H9 (cell line): ENCODE data around the gene LTBP2. TPM values are rescaled to one million over a fixed set of nuclear protein-coding genes. Genes with fewer than 3 reads are reported as not detected.

Experiments
- DNase-seq: peaks from one replicate; pipeline ENCODE4 v3.0.0-alpha.2; 2017
- H2AFZ ChIP-seq: one replicate; pipeline ENCODE4 v1.6.1; 2013; ENCODE audit warnings: mild to moderate bottlenecking, low read length, control low read depth, moderate library complexity
- H2AK5ac ChIP-seq: 2 replicates; pipeline ENCODE4 v1.6.1; 2013; ENCODE audit warnings: low read length, control low read depth, mixed read lengths; ENCODE audit not compliant: insufficient read length
- H2BK120ac ChIP-seq: one replicate; pipeline ENCODE4 v1.6.1; 2013; ENCODE audit warnings: low read depth, mild to moderate bottlenecking, low read length, control low read depth, inconsistent platforms; ENCODE audit not compliant: poor library complexity, severe bottlenecking
- H2BK12ac ChIP-seq: 2 replicates; pipeline ENCODE4 v1.6.1; 2013; ENCODE audit warnings: low read length, control low read depth, mixed read lengths, low read depth; ENCODE audit not compliant: insufficient read length
- H2BK15ac ChIP-seq: 2 replicates; pipeline ENCODE4 v1.6.1; 2013; ENCODE audit warnings: low read depth, low read length, control low read depth
- H2BK20ac ChIP-seq: one replicate; pipeline ENCODE4 v1.6.1; 2013; ENCODE audit warnings: low read depth, mild to moderate bottlenecking, low read length, control low read depth, inconsistent platforms; ENCODE audit not compliant: poor library complexity, severe bottlenecking
- H2BK5ac ChIP-seq: 2 replicates; pipeline ENCODE4 v1.6.1; 2013; ENCODE audit warnings: low read length, control low read depth, mixed read lengths; ENCODE audit not compliant: insufficient read length
- H3K14ac ChIP-seq: 2 replicates; pipeline ENCODE4 v1.6.1; 2013; ENCODE audit warnings: low read length, control low read depth; ENCODE audit not compliant: insufficient read depth
- H3K18ac ChIP-seq: 2 replicates; pipeline ENCODE4 v1.6.1; 2013; ENCODE audit warnings: low read depth, mild to moderate bottlenecking, mixed read lengths, low read length, control low read depth; ENCODE audit not compliant: insufficient read length
- H3K23ac ChIP-seq: 2 replicates; pipeline ENCODE4 v1.6.1; 2013; ENCODE audit warnings: low read length, control low read depth, mixed read lengths, low read depth; ENCODE audit not compliant: insufficient read length
- H3K23me2 ChIP-seq: 2 replicates; pipeline ENCODE4 v1.6.1; 2013; ENCODE audit warnings: low read depth, mild to moderate bottlenecking, mixed read lengths, low read length, control low read depth; ENCODE audit not compliant: insufficient read length, poor library complexity, severe bottlenecking
- H3K27ac ChIP-seq: 2 replicates; pipeline ENCODE4 v1.5.1; 2013; ENCODE audit warnings: low read length, control low read depth, mixed read lengths, low read depth; ENCODE audit not compliant: insufficient read length
- H3K27me3 ChIP-seq: 2 replicates; pipeline ENCODE4 v1.6.1; 2013; ENCODE audit warnings: low read length, control low read depth, inconsistent platforms; ENCODE audit not compliant: insufficient read depth
- H3K4ac ChIP-seq: 2 replicates; pipeline ENCODE4 v1.6.1; 2013; ENCODE audit warnings: low read depth, mild to moderate bottlenecking, control low read depth, inconsistent platforms, low read length, moderate library complexity
- H3K4me1 ChIP-seq: 2 replicates; pipeline ENCODE4 v1.6.1; 2013; ENCODE audit warnings: low read length, control low read depth, inconsistent platforms; ENCODE audit not compliant: insufficient read depth
- H3K4me2 ChIP-seq: 2 replicates; pipeline ENCODE4 v1.6.1; 2013; ENCODE audit warnings: low read length, control low read depth, mixed read lengths; ENCODE audit not compliant: insufficient read length, insufficient read depth
- H3K56ac ChIP-seq: 2 replicates; pipeline ENCODE4 v1.6.1; 2013; ENCODE audit warnings: low read depth, mild to moderate bottlenecking, mixed read lengths, low read length, control low read depth; ENCODE audit not compliant: insufficient read length
- H3K79me1 ChIP-seq: 2 replicates; pipeline ENCODE4 v1.6.1; 2013; ENCODE audit warnings: low read depth, mild to moderate bottlenecking, moderate library complexity, low read length, control low read depth, inconsistent platforms; ENCODE audit not compliant: insufficient read depth, poor library complexity, severe bottlenecking
- H3K79me2 ChIP-seq: 2 replicates; pipeline ENCODE4 v1.6.1; 2013; ENCODE audit warnings: low read length, control low read depth, inconsistent platforms; ENCODE audit not compliant: insufficient read depth
- H3K9ac ChIP-seq: 2 replicates; pipeline ENCODE4 v1.6.1; 2013; ENCODE audit warnings: low read length, control low read depth, mixed read lengths; ENCODE audit not compliant: insufficient read length; ENCODE audit errors: extremely low read depth
- H3K9me3 ChIP-seq: one replicate; pipeline ENCODE4 v1.6.1; 2013; ENCODE audit warnings: low read depth, low read length, inconsistent platforms; ENCODE audit not compliant: control insufficient read depth
- H3T11ph ChIP-seq: one replicate; pipeline ENCODE4 v1.6.1; 2013; ENCODE audit warnings: mild to moderate bottlenecking, low read length, control low read depth, inconsistent platforms
- H4K20me1 ChIP-seq: one replicate; pipeline ENCODE4 v1.6.1; 2013; ENCODE audit not compliant: control insufficient read depth, insufficient read length, insufficient read depth
- H4K5ac ChIP-seq: 2 replicates; pipeline ENCODE4 v1.6.1; 2013; ENCODE audit warnings: low read depth, mild to moderate bottlenecking, mixed read lengths, low read length, control low read depth; ENCODE audit not compliant: insufficient read length
- H4K8ac ChIP-seq: replicated peaks from 2 replicates; pipeline ENCODE4 v1.6.1; 2013; ENCODE audit warnings: low read length, control low read depth, mixed read lengths, low read depth; ENCODE audit not compliant: insufficient read length
- H4K91ac ChIP-seq: 2 replicates; pipeline ENCODE4 v1.6.1; 2013; ENCODE audit warnings: low read depth, mild to moderate bottlenecking, moderate library complexity, mixed read lengths, low read length, control low read depth; ENCODE audit not compliant: insufficient read length
- H3K27ac Mint-ChIP-seq, 3 experiments: 2 replicates in 2 of 3; 3 replicates in 1 of 3; pipeline ENCODE4 v1.8.0; 2020 to 2021; ENCODE audit warnings: mixed read lengths in 3 of 3, mild to moderate bottlenecking in 1 of 3, moderate library complexity in 1 of 3
- H3K27me3 Mint-ChIP-seq: 2 replicates; pipeline ENCODE4 v1.8.0; 2021; ENCODE audit warnings: low read depth, mild to moderate bottlenecking, moderate library complexity, mixed read lengths
- H3K36me3 Mint-ChIP-seq, 3 experiments: 2 replicates in 2 of 3; 3 replicates in 1 of 3; pipeline ENCODE4 v1.8.0; 2020 to 2021; ENCODE audit warnings: low read depth in 3 of 3, mixed read lengths in 3 of 3; ENCODE audit not compliant: insufficient read depth in 1 of 3
- H3K4me1 Mint-ChIP-seq, 2 experiments: 2 replicates each; pipeline ENCODE4 v1.8.0; 2020; ENCODE audit warnings: mixed read lengths in 2 of 2
- H3K4me3 Mint-ChIP-seq, 2 experiments: 2 replicates in 1 of 2; 3 replicates in 1 of 2; pipeline ENCODE4 v1.8.0; 2020 to 2021; ENCODE audit warnings: mild to moderate bottlenecking in 2 of 2, mixed read lengths in 2 of 2, moderate library complexity in 1 of 2
- H3K9me3 Mint-ChIP-seq, 2 experiments: 2 replicates in 1 of 2; 3 replicates in 1 of 2; pipeline ENCODE4 v1.8.0; 2020; ENCODE audit warnings: mild to moderate bottlenecking in 2 of 2, mixed read lengths in 2 of 2, moderate library complexity in 1 of 2
- WGBS: extraction: QIAGEN DNeasy Blood & Tissue Kit; methylation state at CpG from one replicate; pipeline ENCODE4 v1.1.7; 2013; ENCODE audit warnings: missing lambda C conversion rate, low lambda C conversion rate, mixed read lengths; ENCODE audit not compliant: insufficient read length; ENCODE audit errors: extremely low coverage; 5-methylcytosine and 5-hydroxymethylcytosine counted together
- total RNA-seq: library from RNA; stranded (reverse); gene quantifications from 2 replicates; pipeline ENCODE4 v1.2.1, GENCODE V29; 2021
- TF ChIP-seq, protein P1 (sequence below): fragments of 200-600 bp; sonication (generic); conservative IDR thresholded peaks from 3 replicates; pipeline ENCODE4 v1.8.0; 2021; ENCODE audit warnings: antibody characterized with exemption, mild to moderate bottlenecking

Gene LTBP2
- total RNA-seq, 1 experiment from 2014 or later: 0.77 TPM

GRCh38 chr14:74552623-74553022 is 59.4 kb downstream of the LTBP2 start:
- H3K79me2 ChIP-seq: no peaks in the 10 kb centered on the region
- no peaks in the 10 kb centered on the region for H3K79me1 ChIP-seq
- no peaks in the 10 kb centered on the region for H3K27me3 ChIP-seq
- no peak overlapping the region for H2BK15ac ChIP-seq
- no peak overlapping the region for H2BK5ac ChIP-seq
- no peak overlapping the region for H4K5ac ChIP-seq
- H2AFZ ChIP-seq: no peak overlapping the region
- no peaks in the 10 kb centered on the region for H3K23me2 ChIP-seq
- H3K4me3 Mint-ChIP-seq: no peak overlapping the region
- no peaks in the 10 kb centered on the region; the same call in 1 of the 2 replicates for H3K4me1 ChIP-seq
- no peak overlapping the region for H4K91ac ChIP-seq
- peaks cover 8 to 21% of the 10 kb centered on the region in 2 experiments for H3K4me1 Mint-ChIP-seq
- H2BK20ac ChIP-seq: no peak overlapping the region
- WGBS: no CpG with 5 or more reads among the region's 6 CpGs
- H2AK5ac ChIP-seq: no peak overlapping the region
- no peak overlapping the region for H2BK12ac ChIP-seq
- no peak overlapping the region for H3K4ac ChIP-seq
- peak overlapping the region in 1 of 3 experiments; percentile 65; a peak in 1 of 7 replicates for H3K27ac Mint-ChIP-seq
- H3K18ac ChIP-seq: no peak overlapping the region
- no peak overlapping the region for H3K14ac ChIP-seq
- H3K23ac ChIP-seq: no peak overlapping the region
- H3T11ph ChIP-seq: no peak overlapping the region
- no peaks in the 10 kb centered on the region for H3K9me3 ChIP-seq
- H3K27ac ChIP-seq: no peak overlapping the region
- H4K20me1 ChIP-seq: no peaks in the 10 kb centered on the region
- H2BK120ac ChIP-seq: no peak overlapping the region
- no peak overlapping the region for H3K4me2 ChIP-seq
- TF ChIP-seq, protein P1, sequence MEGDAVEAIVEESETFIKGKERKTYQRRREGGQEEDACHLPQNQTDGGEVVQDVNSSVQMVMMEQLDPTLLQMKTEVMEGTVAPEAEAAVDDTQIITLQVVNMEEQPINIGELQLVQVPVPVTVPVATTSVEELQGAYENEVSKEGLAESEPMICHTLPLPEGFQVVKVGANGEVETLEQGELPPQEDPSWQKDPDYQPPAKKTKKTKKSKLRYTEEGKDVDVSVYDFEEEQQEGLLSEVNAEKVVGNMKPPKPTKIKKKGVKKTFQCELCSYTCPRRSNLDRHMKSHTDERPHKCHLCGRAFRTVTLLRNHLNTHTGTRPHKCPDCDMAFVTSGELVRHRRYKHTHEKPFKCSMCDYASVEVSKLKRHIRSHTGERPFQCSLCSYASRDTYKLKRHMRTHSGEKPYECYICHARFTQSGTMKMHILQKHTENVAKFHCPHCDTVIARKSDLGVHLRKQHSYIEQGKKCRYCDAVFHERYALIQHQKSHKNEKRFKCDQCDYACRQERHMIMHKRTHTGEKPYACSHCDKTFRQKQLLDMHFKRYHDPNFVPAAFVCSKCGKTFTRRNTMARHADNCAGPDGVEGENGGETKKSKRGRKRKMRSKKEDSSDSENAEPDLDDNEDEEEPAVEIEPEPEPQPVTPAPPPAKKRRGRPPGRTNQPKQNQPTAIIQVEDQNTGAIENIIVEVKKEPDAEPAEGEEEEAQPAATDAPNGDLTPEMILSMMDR: no peak
- H3K9ac ChIP-seq: no peak overlapping the region
- no peak for DNase-seq
- H3K27me3 Mint-ChIP-seq: peaks cover 1% of the 10 kb centered on the region; the same call in 1 of the 2 replicates
- H3K56ac ChIP-seq: no peak overlapping the region
- no peaks in the 10 kb centered on the region for H3K36me3 Mint-ChIP-seq
- no peaks in the 10 kb centered on the region for H3K9me3 Mint-ChIP-seq
- H4K8ac ChIP-seq: no peak overlapping the region
